GM12892 (cell line): Measurements from ENCODE around the gene LRRC8C.

ENCODE experiments used
- POLR2A ChIP-seq: IDR thresholded peaks from 2 replicates; pipeline ENCODE4 v1.6.1; 2011; ENCODE audit warnings: low read depth, low read length, control low read depth
- POLR2AphosphoS5 ChIP-seq: IDR thresholded peaks from 2 replicates; pipeline ENCODE4 v1.6.1; 2011; ENCODE audit warnings: low read depth, low read length, control low read depth
- TAF1 ChIP-seq: IDR thresholded peaks from 2 replicates; pipeline ENCODE4 v1.6.1; 2011; ENCODE audit warnings: low read depth, mild to moderate bottlenecking, control low read depth, low read length, borderline replicate concordance

- TF ChIP-seq POLR2AphosphoS5 (no peak), POLR2A (no peak), TAF1 (no peak)
These were observed 30.0 kb upstream of the LRRC8C start for GRCh38 chr1:89602871-89603404.
